ENCODE measurements around the gene LHFPL3.

The LHFPL3 gene

GRCh38 chr7:104857458-104858425 lies 529.3 kb downstream of the LHFPL3 start:
- Histone ChIP-seq H3K9ac (ENCODE audit: low read length) (0 out of 2 replicates have a peak overlapping the region, but pooled peaks have one; percentile 5), H3K4me3 (ENCODE audit: low read length) (peak overlapping the region; percentile 8), H4K20me1 (ENCODE audit: insufficient read depth, low read length) (no peaks in the 10 kb centered on the region), H3K4me1 (ENCODE audit: low read length) (peaks cover 15% of the 10 kb centered on the region), H3K4me2 (ENCODE audit: low read depth, low read length) (peak overlapping the region; percentile 44), H3K9me2 (replicated peaks; ENCODE audit: insufficient read depth, low read length) (no peaks in the 10 kb centered on the region), H3K36me3 (replicated peaks; ENCODE audit: insufficient read depth, low read length) (no peaks in the 10 kb centered on the region), H3F3A (ENCODE audit: insufficient read depth, low read length) (0 out of 2 replicates have a peak, but pooled peaks cover 4% of the 10 kb centered on the region), H3K79me2 (ENCODE audit: low read length) (no peaks in the 10 kb centered on the region), H3K27ac (ENCODE audit: low read length) (peak overlapping the region; percentile 45; the same call in 1 of the 2 replicates), H3K9me3 (replicated peaks; ENCODE audit: insufficient read depth, low read length) (no peaks in the 10 kb centered on the region), H2AFZ (ENCODE audit: low read length) (peak overlapping the region; percentile 43), H3K27me3 (replicated peaks; ENCODE audit: insufficient read depth, low read length) (no peaks in the 10 kb centered on the region)
- TF ChIP-seq, protein P1, sequence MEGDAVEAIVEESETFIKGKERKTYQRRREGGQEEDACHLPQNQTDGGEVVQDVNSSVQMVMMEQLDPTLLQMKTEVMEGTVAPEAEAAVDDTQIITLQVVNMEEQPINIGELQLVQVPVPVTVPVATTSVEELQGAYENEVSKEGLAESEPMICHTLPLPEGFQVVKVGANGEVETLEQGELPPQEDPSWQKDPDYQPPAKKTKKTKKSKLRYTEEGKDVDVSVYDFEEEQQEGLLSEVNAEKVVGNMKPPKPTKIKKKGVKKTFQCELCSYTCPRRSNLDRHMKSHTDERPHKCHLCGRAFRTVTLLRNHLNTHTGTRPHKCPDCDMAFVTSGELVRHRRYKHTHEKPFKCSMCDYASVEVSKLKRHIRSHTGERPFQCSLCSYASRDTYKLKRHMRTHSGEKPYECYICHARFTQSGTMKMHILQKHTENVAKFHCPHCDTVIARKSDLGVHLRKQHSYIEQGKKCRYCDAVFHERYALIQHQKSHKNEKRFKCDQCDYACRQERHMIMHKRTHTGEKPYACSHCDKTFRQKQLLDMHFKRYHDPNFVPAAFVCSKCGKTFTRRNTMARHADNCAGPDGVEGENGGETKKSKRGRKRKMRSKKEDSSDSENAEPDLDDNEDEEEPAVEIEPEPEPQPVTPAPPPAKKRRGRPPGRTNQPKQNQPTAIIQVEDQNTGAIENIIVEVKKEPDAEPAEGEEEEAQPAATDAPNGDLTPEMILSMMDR (IDR thresholded peaks at IDR 0.05; ENCODE audit: low read length) = no peak
- no peak for TF ChIP-seq EZH2 (optimal IDR thresholded peaks at IDR 0.05; ENCODE audit: low read depth, low read length)
- no peak for TF ChIP-seq EZH2phosphoT487 (IDR thresholded peaks at IDR 0.05; ENCODE audit: low read length)
- peak; percentile 29 for DNase-seq

- DNase-seq = no peak
- Histone ChIP-seq H3K9me2 (replicated peaks; ENCODE audit: insufficient read depth, low read length) (no peaks in the 10 kb centered on the region), H4K20me1 (ENCODE audit: insufficient read depth, low read length) (no peaks in the 10 kb centered on the region), H3K36me3 (replicated peaks; ENCODE audit: insufficient read depth, low read length) (no peaks in the 10 kb centered on the region), H3K9ac (ENCODE audit: low read length) (no peak overlapping the region), H3K27ac (ENCODE audit: low read length) (no peak overlapping the region), H3K27me3 (replicated peaks; ENCODE audit: insufficient read depth, low read length) (no peaks in the 10 kb centered on the region), H2AFZ (ENCODE audit: low read length) (no peak overlapping the region), H3K79me2 (ENCODE audit: low read length) (no peaks in the 10 kb centered on the region), H3K4me3 (ENCODE audit: low read length) (no peak overlapping the region), H3F3A (ENCODE audit: insufficient read depth, low read length) (0 out of 2 replicates have a peak, but pooled peaks cover 4% of the 10 kb centered on the region), H3K9me3 (replicated peaks; ENCODE audit: insufficient read depth, low read length) (no peaks in the 10 kb centered on the region), H3K4me1 (ENCODE audit: low read length) (peaks cover 15% of the 10 kb centered on the region), H3K4me2 (ENCODE audit: low read depth, low read length) (no peak overlapping the region)
- TF ChIP-seq, protein P1 (IDR thresholded peaks at IDR 0.05; ENCODE audit: low read length) = no peak
- no peak for TF ChIP-seq EZH2phosphoT487 (IDR thresholded peaks at IDR 0.05; ENCODE audit: low read length)
- no peak for TF ChIP-seq EZH2 (optimal IDR thresholded peaks at IDR 0.05; ENCODE audit: low read depth, low read length)
Observed at GRCh38 chr7:104859754-104860426, 531.5 kb downstream of the LHFPL3 start.

DNA sequence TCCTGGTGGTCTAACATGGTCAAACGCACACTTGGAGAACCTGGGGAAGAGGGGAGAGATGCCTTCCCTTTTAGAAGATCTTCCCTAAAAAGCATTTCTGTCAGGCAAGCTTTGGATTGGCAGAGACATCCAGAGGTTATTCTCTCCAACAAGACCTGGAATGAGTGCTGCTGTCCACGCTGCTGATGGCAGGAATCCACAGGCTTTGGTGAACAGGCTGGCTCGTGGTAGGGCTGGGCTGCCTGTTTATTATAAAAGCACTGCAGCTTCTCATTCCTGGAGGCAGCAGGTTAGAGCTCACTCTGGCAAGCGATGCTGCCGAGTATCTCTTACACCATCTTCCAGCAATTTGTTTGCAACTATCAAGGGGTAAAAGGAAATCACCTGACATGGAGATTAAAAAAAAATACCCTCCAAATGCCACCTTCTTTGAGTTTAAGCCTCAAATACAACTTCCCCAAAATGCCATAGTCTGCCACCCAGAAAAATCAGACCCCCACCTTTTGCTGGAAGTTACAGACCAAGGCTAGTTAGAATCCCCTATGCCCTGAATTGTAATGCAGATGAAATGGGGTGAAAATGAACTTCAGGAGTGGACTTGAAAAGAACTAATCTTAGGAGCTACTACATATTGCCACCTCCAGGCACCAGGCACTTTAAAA lies 533.5 kb downstream of the LHFPL3 start:
- DNase-seq = no peak
- peaks cover 15% of the 10 kb centered on the region for H3K4me1 ChIP-seq (ENCODE audit: low read length)
- no peak overlapping the region for H3K4me3 ChIP-seq (ENCODE audit: low read length)
- no peaks in the 10 kb centered on the region for H3K79me2 ChIP-seq (ENCODE audit: low read length)
- H3K27me3 ChIP-seq (replicated peaks; ENCODE audit: insufficient read depth, low read length) = no peaks in the 10 kb centered on the region
- no peaks in the 10 kb centered on the region for H3K9me2 ChIP-seq (replicated peaks; ENCODE audit: insufficient read depth, low read length)
- no peak overlapping the region for H3K4me2 ChIP-seq (ENCODE audit: low read depth, low read length)
- H3K36me3 ChIP-seq (replicated peaks; ENCODE audit: insufficient read depth, low read length) = no peaks in the 10 kb centered on the region
- H3F3A ChIP-seq (ENCODE audit: insufficient read depth, low read length) = 0 out of 2 replicates have a peak, but pooled peaks cover 4% of the 10 kb centered on the region
- no peak overlapping the region for H2AFZ ChIP-seq (ENCODE audit: low read length)
- H3K27ac ChIP-seq (ENCODE audit: low read length) = no peak overlapping the region
- H3K9me3 ChIP-seq (replicated peaks; ENCODE audit: insufficient read depth, low read length) = no peaks in the 10 kb centered on the region
- H3K9ac ChIP-seq (ENCODE audit: low read length) = no peak overlapping the region
- no peaks in the 10 kb centered on the region for H4K20me1 ChIP-seq (ENCODE audit: insufficient read depth, low read length)
- TF ChIP-seq EZH2phosphoT487 (IDR thresholded peaks at IDR 0.05; ENCODE audit: low read length) = no peak
- no peak for TF ChIP-seq EZH2 (optimal IDR thresholded peaks at IDR 0.05; ENCODE audit: low read depth, low read length)
- TF ChIP-seq, protein P1 (IDR thresholded peaks at IDR 0.05; ENCODE audit: low read length) = no peak
